ENCODE results near the gene RABEPK. TPM values are rescaled to one million over a fixed set of nuclear protein-coding genes. Genes with fewer than 3 reads are reported as not detected.

The RABEPK gene
- total and polyA plus RNA-seq, 2 of the 4 experiments (the other 2 are of a cell fraction), result 43.9 to 59.7 TPM

- Histone ChIP-seq H2BK120ac (ENCODE audit: low read depth, low read length) (no peak overlapping the region), H2AK9ac (replicated peaks; ENCODE audit: low read depth, low read length, poor library complexity) (no peak overlapping the region), H4K5ac (ENCODE audit: low read depth, low read length) (no peak overlapping the region), H3K27ac (ENCODE audit: insufficient read depth, low read length) (no peak overlapping the region), H2BK20ac (ENCODE audit: low read depth, low read length) (no peak overlapping the region), H3K4me3 (ENCODE audit: insufficient read depth, low read depth, low read length) (no peak overlapping the region), H3K23ac (ENCODE audit: low read depth, low read length) (no peak overlapping the region), H2BK5ac (ENCODE audit: low read depth, low read length, poor library complexity, severe bottlenecking) (no peak overlapping the region), H3K27me3 (ENCODE audit: control insufficient read depth, insufficient read depth, low read length) (no peaks in the 10 kb centered on the region), H2AFZ (replicated peaks; ENCODE audit: low read length, poor library complexity) (no peak overlapping the region), H3K36me3 (ENCODE audit: control insufficient read depth, insufficient read depth, low read length) (peaks cover 7% of the 10 kb centered on the region; the same call in 1 of the 2 replicates), H3K56ac (ENCODE audit: extremely low read depth, insufficient read depth, low read length) (no peak overlapping the region), H2BK15ac (ENCODE audit: low read depth, low read length) (no peak overlapping the region), H4K20me1 (ENCODE audit: insufficient read depth, low read length) (peaks cover 33% of the 10 kb centered on the region), H4K91ac (ENCODE audit: insufficient read depth, low read depth, low read length) (no peak overlapping the region), H3K4me2 (ENCODE audit: low read depth, low read length) (no peak overlapping the region), H4K8ac (ENCODE audit: low read depth in 2 of 2, low read length in 2 of 2) (no peak overlapping the region), H3K9me3 (ENCODE audit: control insufficient read depth, insufficient read depth, low read length) (no peaks in the 10 kb centered on the region), H3K9me1 (ENCODE audit: insufficient read depth, low read length) (peaks cover 2% of the 10 kb centered on the region), H3K14ac (replicated peaks; ENCODE audit: low read depth, low read length) (0 out of 2 replicates have a peak overlapping the region, but pooled peaks have one; percentile 2), H3K18ac (ENCODE audit: low read depth, low read length) (no peak overlapping the region), H3K4ac (ENCODE audit: low read depth, low read length) (no peak overlapping the region), H3K4me1 (ENCODE audit: control insufficient read depth, insufficient read depth, low read length) (peaks cover 2% of the 10 kb centered on the region), H3K9ac (ENCODE audit: low read depth, low read length) (no peak overlapping the region), H3K79me1 (ENCODE audit: low read depth in 1 of 2, low read length in 2 of 2) (peaks cover 3 to 48% of the 10 kb centered on the region in 2 experiments; a peak in 3 of 4 replicates), H2AK5ac (ENCODE audit: low read depth, low read length) (no peak overlapping the region)
- in situ Hi-C loops (cut with MboI; ENCODE audit: low sequenced_read_pairs) (no loop called here), dilution Hi-C loops (cut with HindIII; ENCODE audit: low sequenced_read_pairs, unreplicated experiment) (no loop called here), intact Hi-C loops (cut with micrococcal nuclease) (no loop called here)
- WGBS, 2 experiments (ENCODE audit: extremely low coverage in 2 of 2, insufficient read length in 1 of 2), result 100% methylated on average over 1 of the region's 6 CpGs; no CpG with 5 or more reads in 1 of the 2 experiments
- ATAC-seq (ENCODE audit: low read depth) (no peak), DNase-seq (no peak)
- TF ChIP-seq FOS (IDR thresholded peaks at IDR 0.05; ENCODE audit: low read depth, low read length), result no peak
- no peak for TF ChIP-seq MAFK (IDR thresholded peaks at IDR 0.05; ENCODE audit: low read depth, low read length)
- TF ChIP-seq SMC3 (IDR thresholded peaks at IDR 0.05; ENCODE audit: low read depth, low read length), result no peak
- TF ChIP-seq MXI1 (IDR thresholded peaks at IDR 0.05; ENCODE audit: borderline replicate concordance, low read depth, low read length), result no peak
- no peak for TF ChIP-seq CTCF (conservative IDR thresholded peaks at IDR 0.05; ENCODE audit: low read depth, low read length)
- TF ChIP-seq CEBPB (IDR thresholded peaks at IDR 0.05; ENCODE audit: low read depth, low read length), result no peak
- TF ChIP-seq BHLHE40 (IDR thresholded peaks at IDR 0.05; ENCODE audit: low read depth, low read length), result no peak
- CTCF ChIA-PET, result interaction anchor here (0.6 kb wide), 1 partner anchor 14 kb away, joined by 4 read pairs; no protein-coding TSS in a partner anchor
- POLR2A ChIA-PET (ENCODE audit: unreplicated experiment), result interaction anchor here (0.7 to 1.5 kb wide), 2 partner anchors 27 to 47 kb away, joined by 3 read pairs; partner anchors contain the start of gene HSPA5
- no TSS peak for BruUV-seq (replicated peaks)
Measured at GRCh38 chr9:125268394-125269013, 68.2 kb downstream of the RABEPK start.
